Measurements from ENCODE around the gene MECP2.

The MECP2 gene

DNA sequence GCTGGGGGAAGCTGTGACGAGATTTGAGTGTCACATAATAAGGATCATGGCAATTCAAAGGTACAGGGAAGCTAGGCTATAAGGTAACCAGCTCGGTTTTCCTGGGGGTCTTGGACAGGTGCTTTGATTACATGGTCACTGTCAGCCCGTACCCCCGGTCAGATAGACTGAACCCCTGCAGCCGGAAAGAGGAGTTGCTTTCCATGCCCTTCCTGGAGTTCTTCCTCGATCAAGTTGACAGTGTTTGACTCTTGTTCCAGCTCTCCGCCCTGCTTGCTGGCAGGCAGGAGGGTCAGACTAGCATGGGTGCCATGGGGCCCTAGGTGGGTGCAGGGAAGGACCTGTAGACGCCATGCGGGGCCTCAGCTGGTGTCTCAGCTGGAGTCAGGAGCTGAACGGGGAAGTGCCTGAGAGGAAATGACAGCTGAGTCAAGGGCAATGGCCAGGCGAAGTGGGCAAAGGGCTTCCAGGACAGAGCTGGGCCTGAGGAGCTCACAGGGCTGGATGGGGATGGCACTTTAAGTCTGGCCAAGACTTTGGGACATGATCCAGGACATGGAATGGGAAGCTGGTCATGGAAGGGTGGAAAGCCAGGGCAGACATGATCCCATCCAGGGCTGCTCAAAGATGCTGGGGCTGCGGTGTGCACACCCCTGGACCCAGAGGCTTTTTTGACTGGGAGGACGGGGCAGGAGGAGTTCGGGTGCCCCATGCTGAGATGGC, 123.4 kb downstream of the MECP2 start:
- Histone ChIP-seq H3K36me3 (replicated peaks; ENCODE audit: low read depth, low read length) (peaks cover 6% of the 10 kb centered on the region), H3K9me3 (ENCODE audit: insufficient read depth, low read length) (no peaks in the 10 kb centered on the region), H4K20me1 (ENCODE audit: insufficient read depth, low read length) (peaks cover 8% of the 10 kb centered on the region), H3K27ac (ENCODE audit: low read length) (peak overlapping the region; percentile 98; the same call in 1 of the 2 replicates), H3K27me3 (ENCODE audit: low read depth, low read length) (no peaks in the 10 kb centered on the region), H3K9ac (ENCODE audit: low read length) (peak overlapping the region; percentile 100; the same call in 1 of the 2 replicates), H3K4me3 (ENCODE audit: low read length) (peak overlapping the region; percentile 97; the same call in 1 of the 2 replicates), H3K4me1 (ENCODE audit: low read length) (peaks cover 15% of the 10 kb centered on the region), H2AFZ (ENCODE audit: low read depth, low read length) (no peak overlapping the region), H3K4me2 (ENCODE audit: low read length) (peak overlapping the region; percentile 90), H3K79me2 (ENCODE audit: low read length) (peaks cover 39% of the 10 kb centered on the region)
- TF ChIP-seq CTCF (IDR thresholded peaks at IDR 0.05; ENCODE audit: low read depth, low read length) (no peak), EZH2phosphoT487 (IDR thresholded peaks at IDR 0.05; ENCODE audit: low read depth) (no peak)

DNA sequence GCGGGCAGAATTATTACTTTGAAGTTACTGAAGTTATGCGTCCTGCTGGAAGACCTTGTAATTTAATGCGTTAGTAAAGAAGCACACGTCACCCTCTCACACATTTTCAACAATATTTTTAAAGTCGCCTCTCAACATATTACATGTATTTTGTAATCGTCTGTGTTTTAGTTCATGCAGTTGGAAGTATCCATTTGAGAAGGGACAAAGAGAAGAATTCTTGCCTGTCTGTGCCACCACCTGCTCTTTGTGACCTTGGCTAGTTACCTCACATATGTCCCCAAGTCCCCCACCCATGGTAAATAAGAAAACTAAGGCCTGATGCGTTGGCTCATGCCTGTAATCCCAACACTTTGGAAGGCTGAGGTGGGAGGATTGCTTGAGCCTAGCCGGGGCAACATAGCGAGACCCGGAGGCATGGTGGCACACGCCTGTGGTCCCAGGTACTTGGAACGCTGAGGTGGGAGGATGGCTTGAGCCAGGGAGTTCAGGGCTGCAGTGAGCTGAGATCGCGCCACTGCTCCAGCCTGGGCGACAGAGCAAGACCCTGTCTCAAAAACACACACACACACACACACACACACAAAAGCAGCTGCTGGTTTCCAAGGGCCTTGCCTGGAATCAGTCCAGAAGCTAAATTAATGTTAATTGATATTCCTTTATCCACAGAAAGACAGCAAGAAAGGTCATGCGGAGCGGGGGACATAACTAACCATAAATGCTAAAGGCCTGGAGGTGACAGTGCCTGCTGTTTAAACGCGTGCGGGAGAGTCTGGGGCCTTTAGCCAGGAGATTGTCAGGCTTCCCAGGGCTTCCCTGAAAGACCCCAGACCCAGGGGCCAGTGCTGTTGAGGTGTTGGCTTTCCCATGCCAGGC, 124.2 kb downstream of the MECP2 start:
- no peak for TF ChIP-seq EZH2phosphoT487 (IDR thresholded peaks at IDR 0.05; ENCODE audit: low read depth)
- no peak for TF ChIP-seq CTCF (IDR thresholded peaks at IDR 0.05; ENCODE audit: low read depth, low read length)
- Histone ChIP-seq H3K36me3 (replicated peaks; ENCODE audit: low read depth, low read length) (peaks cover 9% of the 10 kb centered on the region), H3K27me3 (ENCODE audit: low read depth, low read length) (no peaks in the 10 kb centered on the region), H2AFZ (ENCODE audit: low read depth, low read length) (no peak overlapping the region), H4K20me1 (ENCODE audit: insufficient read depth, low read length) (peaks cover 16% of the 10 kb centered on the region), H3K4me3 (ENCODE audit: low read length) (peak overlapping the region; percentile 97), H3K9ac (ENCODE audit: low read length) (peak overlapping the region; percentile 100), H3K79me2 (ENCODE audit: low read length) (peaks cover 47% of the 10 kb centered on the region), H3K27ac (ENCODE audit: low read length) (peak overlapping the region; percentile 98), H3K4me2 (ENCODE audit: low read length) (peak overlapping the region; percentile 90), H3K4me1 (ENCODE audit: low read length) (peaks cover 23% of the 10 kb centered on the region), H3K9me3 (ENCODE audit: insufficient read depth, low read length) (no peaks in the 10 kb centered on the region)

GRCh38 chrX:153972368-153973126, 125.0 kb downstream of the MECP2 start, which contains the start of gene TMEM187:
Gene TMEM187, plus strand, starts transcription at chrX:153972754. Its CDS starts 9,309 bp downstream, at chrX:153982063.
- Histone ChIP-seq H3K9me3 (ENCODE audit: insufficient read depth, low read length) (no peaks in the 10 kb centered on the region), H3K4me1 (ENCODE audit: low read length) (peaks cover 31% of the 10 kb centered on the region), H3K9ac (ENCODE audit: low read length) (peak within 1 kb of the TSS; percentile 100), H3K4me3 (ENCODE audit: low read length) (peak within 1 kb of the TSS; percentile 97), H3K27ac (ENCODE audit: low read length) (peak within 1 kb of the TSS; percentile 98), H2AFZ (ENCODE audit: low read depth, low read length) (peak within 1 kb of the TSS; percentile 79; the same call in 1 of the 2 replicates), H3K4me2 (ENCODE audit: low read length) (peak within 1 kb of the TSS; percentile 90), H3K27me3 (ENCODE audit: low read depth, low read length) (no peaks in the 10 kb centered on the region), H4K20me1 (ENCODE audit: insufficient read depth, low read length) (peaks cover 24% of the 10 kb centered on the region), H3K79me2 (ENCODE audit: low read length) (peaks cover 55% of the 10 kb centered on the region), H3K36me3 (replicated peaks; ENCODE audit: low read depth, low read length) (peaks cover 14% of the 10 kb centered on the region)
- TF ChIP-seq CTCF (IDR thresholded peaks at IDR 0.05; ENCODE audit: low read depth, low read length) = no peak
- no peak for TF ChIP-seq EZH2phosphoT487 (IDR thresholded peaks at IDR 0.05; ENCODE audit: low read depth)

All from OCI-LY3 (cell line).